GM18511 (cell line): ENCODE results near the gene PLEKHG4.

Experiments
- ATAC-seq: cut with Tn5 transposase; IDR thresholded peaks from one replicate; pipeline ENCODE4 v1.9.1; 2021; ENCODE audit warnings: mild to moderate bottlenecking, moderate library complexity; ENCODE audit not compliant: unreplicated experiment

PLEKHG4 gene

DNA sequence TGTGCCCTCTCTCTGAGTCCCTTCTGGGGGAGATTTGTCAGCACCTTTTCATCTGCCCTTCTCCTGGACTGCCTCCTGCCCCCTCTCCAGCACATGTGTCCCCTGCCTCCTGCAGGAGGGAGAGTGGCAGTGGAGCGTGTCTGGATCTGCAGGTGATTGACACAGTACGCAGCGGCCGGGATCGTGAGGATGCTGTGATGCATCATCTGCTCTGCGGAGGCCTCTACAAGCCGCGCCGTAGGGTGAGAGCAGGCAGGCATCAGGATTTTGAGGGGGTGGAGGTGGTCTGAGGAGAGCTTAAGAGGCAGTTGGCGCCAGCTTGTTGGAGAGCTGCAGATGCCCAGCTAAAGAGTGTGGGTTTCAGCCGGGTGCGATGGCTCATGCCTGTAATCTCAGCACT is 19.6 kb upstream of the PLEKHG4 start:
- no peak for ATAC-seq

DNA sequence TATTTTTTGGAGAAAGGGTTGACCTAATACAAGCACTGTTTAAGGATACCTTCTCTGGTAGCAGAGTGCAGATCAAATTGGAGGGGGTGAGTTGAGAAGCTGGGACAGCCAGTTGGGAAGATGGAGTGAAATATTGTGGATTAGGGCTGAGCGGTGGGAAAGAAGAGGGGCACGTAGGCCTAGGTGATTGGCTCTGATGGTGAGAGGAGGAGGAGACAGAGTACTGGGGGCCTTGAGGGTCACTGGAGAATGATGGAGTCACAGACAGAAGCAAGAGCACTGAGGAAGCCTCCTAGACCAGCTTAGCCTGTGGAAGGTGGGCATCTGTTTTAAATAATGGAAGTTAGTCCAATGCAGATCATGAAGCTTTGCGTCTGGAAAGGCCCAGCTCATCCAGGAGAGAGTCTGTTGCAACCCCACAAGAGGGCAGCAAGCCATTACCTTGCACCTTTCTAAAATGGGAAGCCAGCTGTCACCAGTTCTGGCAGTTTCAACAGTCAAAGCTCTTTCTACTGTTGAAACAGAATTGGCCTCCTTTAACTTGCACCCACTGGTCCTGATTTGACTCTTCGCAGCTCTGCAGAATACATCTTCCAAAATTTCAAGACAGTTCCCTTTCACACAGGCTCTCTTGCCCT is 18.8 kb upstream of the PLEKHG4 start:
- ATAC-seq: no peak

DNA sequence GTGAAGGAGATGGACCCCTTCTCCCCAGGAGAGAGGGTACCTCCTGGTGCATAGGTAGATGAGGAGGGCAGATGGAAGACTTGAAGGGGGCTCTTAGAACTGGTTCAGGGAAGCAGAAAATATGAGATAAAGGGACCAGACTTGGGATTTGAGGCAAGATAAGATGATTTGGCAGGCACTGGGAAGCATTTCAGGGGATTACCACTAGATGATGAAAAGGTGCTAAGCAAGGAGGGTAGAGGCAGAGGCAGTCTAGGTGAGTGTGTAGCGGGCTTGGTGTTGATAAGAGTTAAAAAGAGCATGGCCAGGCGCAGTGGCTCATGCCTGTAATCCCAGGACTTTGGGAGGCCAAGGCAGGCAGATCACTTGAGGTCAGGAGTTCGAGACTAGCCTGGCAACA is 16.1 kb upstream of the PLEKHG4 start:
- ATAC-seq: no peak

DNA sequence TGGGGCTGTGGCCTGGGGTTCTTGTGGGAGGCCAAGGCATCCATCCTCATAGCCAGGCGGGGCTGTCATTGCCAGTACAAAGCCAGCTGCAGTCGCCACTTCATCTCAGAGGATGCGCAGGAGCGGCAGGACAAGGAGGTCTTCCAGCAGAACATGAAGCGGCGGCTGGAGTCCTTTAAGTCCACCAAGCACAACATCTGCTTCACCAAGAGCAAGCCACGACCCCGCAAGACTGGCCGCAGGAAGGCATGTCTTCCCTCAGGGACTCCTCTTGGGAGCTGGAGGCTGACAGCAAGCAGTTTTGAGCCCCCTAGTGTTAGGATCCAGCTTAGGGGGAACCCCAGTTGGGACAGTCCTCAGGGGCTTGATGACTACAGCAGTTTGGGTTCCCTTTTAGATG is 15.1 kb upstream of the PLEKHG4 start:
- no peak for ATAC-seq

DNA sequence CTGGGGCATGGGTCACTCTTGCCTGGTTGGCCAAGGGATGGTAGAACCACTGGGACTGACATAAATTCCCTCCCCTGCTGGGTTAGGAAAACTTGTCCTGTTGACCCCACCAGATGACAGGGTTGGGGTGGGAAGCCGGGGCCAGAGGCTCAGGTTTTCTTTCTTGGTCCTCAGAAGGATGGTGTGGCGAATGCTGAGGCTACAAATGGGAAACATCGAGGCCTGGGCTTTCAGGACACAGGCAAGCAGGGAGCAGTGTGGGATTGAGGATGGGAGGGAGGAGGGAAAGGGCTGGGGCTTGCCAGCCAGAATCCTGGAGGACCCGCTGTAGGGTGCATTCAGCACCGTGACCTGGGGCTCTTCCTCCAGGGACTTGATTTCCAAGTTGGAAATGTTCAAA is 14.5 kb upstream of the PLEKHG4 start:
- no peak for ATAC-seq

DNA sequence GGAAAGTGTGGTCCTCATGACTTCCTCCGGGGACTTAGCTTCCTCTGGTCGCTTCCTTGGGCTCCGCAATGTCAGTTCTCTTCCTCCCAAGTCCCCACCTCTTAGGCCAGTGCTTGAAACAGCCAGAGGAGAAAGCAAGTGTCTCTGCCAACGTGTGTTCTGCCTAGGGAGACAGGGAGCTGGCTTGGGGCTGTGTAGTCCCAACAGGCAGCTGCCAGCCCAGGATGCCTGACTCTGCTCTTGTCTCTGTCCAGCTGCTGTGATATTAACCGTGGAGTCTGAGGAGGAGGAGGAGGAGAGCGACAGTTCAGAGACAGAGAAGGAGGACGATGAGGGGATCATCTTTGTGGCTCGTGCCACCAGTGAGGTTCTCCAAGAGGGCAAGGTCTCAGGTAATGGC is 13.5 kb upstream of the PLEKHG4 start:
- no peak for ATAC-seq

DNA sequence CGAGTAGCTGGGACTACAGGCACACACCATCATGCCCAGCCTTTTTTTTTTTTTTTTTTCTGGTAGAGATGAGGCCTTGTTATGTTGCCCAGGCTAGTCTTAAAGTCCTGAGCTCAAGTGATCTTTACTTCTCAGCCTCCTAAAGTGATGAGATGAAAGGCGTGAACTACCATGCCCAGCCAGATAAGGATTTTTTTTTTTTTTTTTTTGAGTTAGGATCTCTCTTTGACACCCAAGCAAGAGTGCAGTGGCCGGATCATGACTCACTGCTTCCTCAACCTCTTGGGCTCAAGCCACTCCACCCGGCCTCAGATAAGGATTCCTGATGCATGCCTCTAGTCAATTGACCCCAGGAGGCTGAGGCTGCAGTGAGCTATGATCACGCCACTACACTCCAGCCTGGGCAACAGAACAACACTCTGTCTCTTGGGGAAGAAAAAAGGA is 11.2 kb upstream of the PLEKHG4 start:
- ATAC-seq: no peak

DNA sequence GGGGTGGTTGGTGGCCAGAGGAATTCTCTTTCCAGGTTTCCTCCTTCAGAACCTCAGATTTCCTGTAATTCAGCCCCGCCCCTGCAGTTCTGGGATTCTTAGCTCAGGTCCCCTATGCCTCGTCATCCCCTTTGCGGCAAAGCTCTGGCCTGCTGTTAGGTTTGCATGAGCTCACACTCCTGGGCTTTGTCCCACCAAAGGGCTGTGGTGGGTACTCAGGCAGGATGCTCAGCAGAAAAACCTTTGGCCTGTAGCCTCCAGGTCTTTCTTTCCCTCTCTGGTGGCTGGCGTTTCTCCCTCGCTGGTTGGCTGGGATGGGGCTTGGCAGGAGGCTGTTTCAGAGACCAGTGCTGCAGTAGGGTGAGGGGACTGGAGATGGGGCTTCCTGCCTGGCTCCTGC is 9.6 kb upstream of the PLEKHG4 start:
- no peak for ATAC-seq

DNA sequence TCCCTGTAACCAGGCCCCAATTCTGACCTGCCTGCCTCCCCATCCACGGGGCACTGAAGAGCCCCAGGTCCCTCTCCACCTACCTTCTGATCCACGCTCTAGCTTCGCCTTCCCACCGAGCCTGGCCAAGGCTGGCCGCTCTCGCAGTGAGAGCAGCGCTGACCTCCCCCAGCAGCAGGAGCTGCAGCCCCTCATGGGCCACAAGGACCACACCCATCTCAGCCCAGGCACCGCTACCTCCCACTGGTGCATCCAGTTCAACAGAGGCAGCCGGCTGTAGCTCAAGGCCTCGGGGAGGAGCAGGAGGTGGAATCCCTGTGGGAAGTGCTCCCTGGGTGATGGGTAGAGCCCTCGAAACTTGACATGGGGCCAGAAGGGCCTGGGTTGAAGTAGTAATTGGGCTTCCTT is 8.4 kb upstream of the PLEKHG4 start:
- no peak for ATAC-seq

DNA sequence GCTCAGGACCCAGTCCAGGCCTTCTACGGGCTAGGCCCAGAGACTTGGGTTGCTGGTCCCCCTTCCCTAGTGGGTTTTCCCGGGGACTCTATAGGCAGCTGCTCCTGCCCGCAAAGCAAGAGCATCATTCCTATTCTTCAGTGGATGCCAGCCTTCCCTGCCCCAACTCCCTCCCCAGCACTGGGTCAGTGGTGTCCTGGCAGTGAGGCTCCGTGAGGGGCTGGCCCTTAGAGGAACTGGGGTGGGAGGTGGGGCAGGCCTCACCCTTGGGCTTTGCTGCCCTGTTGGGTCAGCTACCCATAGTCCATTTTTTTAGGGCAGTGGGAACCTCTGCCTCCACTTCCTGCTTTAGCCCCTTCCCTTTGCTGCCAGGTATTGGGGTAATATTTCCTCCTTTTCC is 7.9 kb upstream of the PLEKHG4 start:
- ATAC-seq: no peak

DNA sequence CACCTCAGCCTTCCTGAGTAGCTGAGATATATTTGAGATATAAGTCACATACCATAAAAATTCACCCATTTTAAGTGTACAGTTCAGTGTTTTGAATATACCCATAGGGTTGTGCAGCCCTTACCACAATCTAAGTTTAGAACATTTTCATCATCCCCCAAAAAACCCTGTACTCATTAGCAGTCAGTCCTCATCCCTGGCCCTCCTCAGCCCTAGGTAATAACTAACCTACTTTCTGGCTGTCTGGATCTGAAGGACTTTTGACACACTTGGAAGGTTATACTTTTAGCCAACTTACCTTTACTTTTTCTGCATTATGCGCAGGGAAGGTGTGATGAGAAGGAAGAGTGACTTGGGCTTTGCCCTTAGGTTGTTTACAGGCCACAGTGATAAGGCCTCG is 4.0 kb upstream of the PLEKHG4 start:
- ATAC-seq: no peak

DNA sequence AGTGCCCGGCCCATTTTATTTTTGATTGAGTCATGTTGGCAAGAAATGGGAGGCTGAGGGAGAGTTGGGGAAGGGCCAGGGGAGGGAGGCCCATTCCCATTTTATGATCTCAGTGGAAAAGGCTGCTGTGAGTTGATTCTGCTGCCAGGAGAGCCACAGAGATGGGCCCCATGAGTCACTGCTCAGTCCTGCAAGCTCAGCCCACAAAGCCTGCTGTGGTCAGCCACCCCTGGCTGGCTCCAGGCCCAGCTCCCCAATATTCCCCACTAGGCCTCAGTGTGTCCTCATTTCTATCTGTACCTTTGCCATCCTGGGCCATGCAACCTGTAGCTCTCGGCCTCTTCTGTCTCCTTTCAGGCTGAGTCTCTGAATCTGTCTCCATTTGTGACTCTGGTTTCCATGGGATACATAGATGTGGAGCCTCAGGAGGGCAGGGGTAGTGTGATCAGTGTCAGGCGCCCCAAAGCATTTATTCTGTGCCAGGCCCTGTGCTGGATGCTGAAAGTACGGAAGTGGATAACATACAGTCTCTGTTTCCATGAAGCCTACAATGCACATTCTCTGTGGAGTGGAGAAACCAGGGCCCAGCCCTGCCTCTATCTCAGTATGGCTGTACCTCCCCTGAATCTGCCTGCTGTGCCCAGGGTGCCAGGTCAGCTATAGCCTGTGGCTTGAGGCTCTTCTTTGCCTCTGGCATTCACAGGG is 1.9 kb upstream of the PLEKHG4 start:
- no peak for ATAC-seq

DNA sequence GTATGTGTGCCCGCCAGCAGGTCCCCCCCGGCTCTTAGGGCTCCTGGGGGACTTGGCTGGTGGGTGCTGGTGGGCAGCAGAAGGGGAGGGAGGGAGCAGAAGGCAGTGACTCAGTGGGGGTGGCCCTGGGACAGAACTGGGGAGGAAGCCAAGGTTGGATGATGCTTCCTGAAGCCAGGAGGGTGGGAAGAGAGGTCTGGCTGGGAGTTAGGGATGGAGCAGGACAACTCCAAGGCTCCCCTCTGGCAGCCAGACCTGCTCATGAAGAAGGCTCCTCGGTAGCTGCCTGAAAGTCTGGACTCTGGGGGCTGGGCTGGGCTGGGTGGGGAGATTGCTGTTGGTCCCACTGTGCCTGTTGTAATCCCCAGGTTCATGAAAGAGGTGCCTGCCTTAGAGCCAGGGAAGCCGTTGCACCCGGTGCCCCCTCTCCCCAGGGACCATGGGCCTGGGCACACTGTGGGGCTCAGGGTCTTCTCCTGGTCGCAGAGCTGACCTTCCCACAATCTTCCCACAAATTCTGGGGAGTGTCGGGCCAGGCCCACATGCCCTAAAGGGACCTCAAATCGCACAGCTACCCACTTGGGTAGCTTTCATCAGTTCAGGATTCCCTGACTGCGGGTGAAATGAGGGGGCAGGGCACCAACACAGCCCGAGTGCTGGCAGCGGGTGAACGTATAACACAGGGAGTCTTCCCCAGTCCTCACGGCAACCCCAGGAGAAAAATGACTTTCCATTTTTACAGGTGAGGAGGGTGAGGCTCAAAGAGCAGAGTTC is 1.1 kb upstream of the PLEKHG4 start:
- no peak for ATAC-seq

DNA sequence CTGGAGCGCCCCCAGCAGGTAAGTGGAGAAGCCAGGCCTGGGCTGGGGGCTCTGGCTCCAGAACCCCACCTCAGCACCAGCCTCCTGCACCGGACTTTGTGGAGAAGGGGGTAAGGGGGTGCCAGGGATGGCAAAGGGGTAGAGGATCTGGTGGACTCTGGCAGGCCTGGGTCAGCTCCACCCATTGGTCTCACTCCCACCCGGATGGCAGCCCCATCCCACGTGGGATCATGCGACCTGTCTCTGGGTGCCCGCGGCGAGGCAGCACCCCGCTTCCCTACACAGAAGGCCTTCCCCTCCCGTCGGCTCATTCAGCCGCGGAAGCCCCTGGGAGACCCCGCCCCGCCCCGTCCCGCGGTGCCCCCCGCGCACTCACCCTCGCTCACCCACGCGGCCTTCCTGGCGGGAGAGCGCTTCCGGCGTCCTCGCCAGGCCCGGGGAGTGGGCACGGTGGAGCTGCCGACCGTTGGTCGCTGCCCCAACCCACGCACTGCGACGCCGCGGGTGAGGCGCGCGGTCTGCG is 498 bp upstream of the PLEKHG4 start:
- peak; percentile 38 for ATAC-seq

DNA sequence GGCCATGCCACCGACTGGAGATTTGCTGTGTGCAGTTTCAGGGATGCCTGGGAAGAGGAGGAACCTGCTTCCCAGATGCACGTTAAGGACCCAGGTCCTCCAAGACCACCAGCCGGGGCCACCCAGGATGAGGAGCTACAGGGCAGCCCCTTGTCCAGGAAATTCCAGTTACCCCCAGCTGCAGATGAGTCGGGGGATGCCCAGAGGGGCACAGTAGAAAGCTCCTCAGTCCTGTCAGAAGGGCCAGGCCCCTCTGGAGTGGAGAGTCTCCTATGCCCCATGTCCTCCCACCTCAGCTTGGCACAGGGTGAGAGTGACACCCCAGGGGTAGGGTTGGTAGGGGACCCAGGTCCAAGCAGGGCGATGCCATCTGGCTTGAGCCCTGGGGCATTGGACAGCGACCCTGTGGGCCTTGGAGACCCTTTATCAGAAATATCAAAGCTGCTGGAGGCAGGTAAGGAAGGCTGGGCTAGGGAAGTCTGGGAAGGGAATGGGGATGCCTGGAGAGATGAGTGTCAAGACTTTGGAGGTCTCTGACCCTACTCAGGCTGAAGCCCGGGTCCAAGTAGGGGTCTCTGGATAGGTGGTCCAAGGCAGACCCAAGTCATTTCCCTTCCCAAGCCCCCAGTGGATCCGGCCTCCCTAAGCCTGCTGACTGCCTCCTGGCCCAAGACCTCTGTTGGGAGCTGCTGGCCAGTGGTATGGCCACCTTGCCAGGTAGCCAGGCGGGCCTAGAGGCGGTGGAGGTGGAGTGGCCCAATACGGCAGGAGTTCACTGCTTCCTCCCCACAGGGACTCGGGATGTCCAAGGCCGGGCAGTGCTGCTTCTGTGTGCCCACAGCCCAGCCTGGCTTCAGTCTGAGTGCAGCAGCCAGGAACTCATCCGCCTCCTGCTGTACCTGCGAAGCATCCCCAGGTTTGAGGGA is 1.0 kb downstream of the PLEKHG4 start:
- no peak for ATAC-seq

DNA sequence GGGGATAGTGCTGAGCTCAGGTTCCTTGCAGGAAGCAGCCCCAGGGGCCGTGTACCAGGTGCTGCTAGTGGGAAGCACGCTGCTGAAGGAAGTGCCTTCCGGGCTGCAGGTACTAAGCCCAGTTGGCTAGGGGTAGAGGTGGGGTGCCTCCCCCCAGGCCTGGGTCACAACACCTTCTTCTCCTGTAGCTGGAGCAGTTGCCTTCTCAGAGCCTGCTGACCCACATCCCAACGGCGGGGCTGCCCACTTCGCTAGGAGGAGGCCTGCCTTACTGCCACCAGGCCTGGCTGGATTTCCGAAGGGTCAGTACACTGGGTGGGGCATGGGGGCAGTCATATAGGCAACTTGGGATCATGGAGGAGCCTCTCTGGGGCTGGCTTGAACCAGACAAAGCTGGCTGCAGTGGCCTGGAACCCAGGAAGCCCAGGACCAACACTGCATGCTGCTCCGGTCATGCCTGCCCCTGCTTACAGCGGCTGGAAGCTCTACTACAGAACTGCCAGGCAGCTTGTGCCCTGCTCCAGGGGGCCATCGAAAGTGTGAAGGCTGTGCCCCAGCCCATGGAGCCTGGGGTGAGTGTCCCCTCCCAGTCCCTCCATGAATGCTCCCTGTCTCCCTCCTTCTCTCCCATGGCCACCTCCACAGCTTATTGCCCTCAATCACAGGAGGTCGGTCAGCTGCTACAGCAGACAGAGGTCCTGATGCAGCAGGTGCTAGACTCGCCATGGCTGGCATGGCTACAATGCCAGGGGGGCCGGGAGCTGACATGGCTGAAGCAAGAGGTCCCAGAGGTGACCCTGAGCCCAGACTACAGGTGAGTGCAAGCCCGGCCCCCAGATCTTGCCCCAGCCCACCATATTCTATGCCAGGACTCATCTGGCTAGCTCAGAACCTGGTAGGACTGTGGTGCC is 2.5 kb downstream of the PLEKHG4 start:
- no peak for ATAC-seq

DNA sequence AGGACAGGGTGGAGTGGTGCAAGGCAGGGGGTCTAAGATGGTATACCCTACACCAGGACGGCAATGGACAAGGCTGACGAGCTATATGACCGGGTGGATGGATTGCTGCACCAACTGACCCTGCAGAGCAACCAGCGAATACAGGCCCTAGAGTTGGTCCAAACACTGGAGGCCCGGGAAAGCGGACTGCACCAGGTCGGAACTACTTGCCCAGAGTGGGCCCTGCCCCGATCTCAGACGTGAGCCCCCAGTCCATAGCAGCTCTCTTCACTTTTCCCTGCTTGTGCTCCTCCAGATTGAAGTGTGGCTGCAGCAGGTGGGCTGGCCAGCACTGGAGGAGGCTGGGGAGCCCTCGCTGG is 3.1 kb downstream of the PLEKHG4 start:
- no peak for ATAC-seq

DNA sequence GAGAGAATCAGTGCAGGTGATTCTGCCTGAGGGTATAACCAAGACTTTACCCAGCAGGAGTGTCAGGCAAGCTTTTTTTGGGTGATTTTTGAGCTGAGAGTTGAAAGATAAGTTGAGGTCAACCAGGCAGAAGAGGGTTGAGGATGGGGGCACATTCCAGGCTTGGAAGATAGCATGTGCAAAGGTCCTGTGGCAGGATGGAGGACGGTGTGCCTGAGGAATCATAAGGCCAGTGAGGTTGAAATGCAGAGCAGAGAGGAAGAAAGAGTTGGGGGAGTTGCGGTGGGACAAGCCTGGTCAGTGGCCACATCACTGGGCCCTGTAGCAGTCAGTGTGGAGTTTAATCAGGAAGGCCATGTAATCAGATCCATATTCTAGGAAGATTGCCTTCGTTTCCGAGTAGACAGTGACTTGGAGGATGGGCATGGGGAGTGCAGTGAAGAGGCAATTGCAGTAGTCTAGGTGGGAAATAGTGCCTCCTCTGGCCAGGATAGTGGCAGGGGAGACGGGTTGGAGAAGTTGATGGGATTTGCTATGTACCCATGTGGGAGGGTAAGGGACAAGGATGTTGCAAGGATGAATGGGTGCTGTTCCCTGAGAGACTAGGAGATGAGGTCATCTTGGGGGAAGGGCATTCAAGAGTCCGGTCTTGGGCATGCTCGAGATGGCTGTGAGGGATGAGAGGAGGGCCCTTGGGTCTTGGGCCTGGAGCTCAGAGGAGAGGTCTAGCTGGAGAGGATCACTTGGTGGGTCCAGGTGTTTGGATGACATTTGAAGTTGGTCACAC is 3.9 kb downstream of the PLEKHG4 start:
- ATAC-seq: no peak
